Activated CD8-positive, alpha-beta memory T cell treated with anti-CD3 and anti-CD28 coated beads for 4 hours (primary cell): Measurements from ENCODE around the gene ITPK1.

Experiments
- DNase-seq, 2 donors: peaks; one replicate each; pipeline ENCODE4 v3.0.0-alpha.2; 2020; ENCODE audit warnings: low read depth in 2 of 2

ITPK1 gene

GRCh38 chr14:93061380-93062012 lies 54.2 kb downstream of the ITPK1 start:
- DNase-seq, result no peak

GRCh38 chr14:93060841-93061240 lies 54.9 kb downstream of the ITPK1 start:
- DNase-seq, result no peak

- DNase-seq, result no peak
These were observed 55.7 kb downstream of the ITPK1 start for GRCh38 chr14:93059917-93060545.

GRCh38 chr14:93059260-93059659 lies 56.5 kb downstream of the ITPK1 start:
- no peak for DNase-seq

GRCh38 chr14:93057586-93058280 lies 58.0 kb downstream of the ITPK1 start:
- DNase-seq, result no peak

- DNase-seq, result no peak
These were observed 58.7 kb downstream of the ITPK1 start for GRCh38 chr14:93056840-93057585.

GRCh38 chr14:93056166-93056839 lies 59.4 kb downstream of the ITPK1 start:
- no peak for DNase-seq

- DNase-seq, result no peak
These were observed 60.0 kb downstream of the ITPK1 start for GRCh38 chr14:93055651-93056115.

- DNase-seq, result no peak
These were observed 60.8 kb downstream of the ITPK1 start for GRCh38 chr14:93054876-93055275.

- no peak for DNase-seq
These were observed 61.7 kb downstream of the ITPK1 start for GRCh38 chr14:93054006-93054405.

GRCh38 chr14:93051600-93052546 lies 63.9 kb downstream of the ITPK1 start:
- DNase-seq, result no peak

GRCh38 chr14:93050761-93051160 lies 65.0 kb downstream of the ITPK1 start:
- no peak for DNase-seq

GRCh38 chr14:93049867-93050331 lies 65.8 kb downstream of the ITPK1 start:
- DNase-seq, result no peak

- no peak for DNase-seq
These were observed 66.4 kb downstream of the ITPK1 start for GRCh38 chr14:93049315-93049714.

GRCh38 chr14:93048843-93049242 lies 66.9 kb downstream of the ITPK1 start:
- DNase-seq, result no peak

- no peak for DNase-seq
These were observed 68.1 kb downstream of the ITPK1 start for GRCh38 chr14:93047661-93048060.

GRCh38 chr14:93047157-93047556 lies 68.6 kb downstream of the ITPK1 start:
- DNase-seq, result no peak

- DNase-seq, result no peak
These were observed 69.0 kb downstream of the ITPK1 start for GRCh38 chr14:93046705-93047050.

- no peak for DNase-seq
These were observed 69.6 kb downstream of the ITPK1 start for GRCh38 chr14:93045965-93046704.

GRCh38 chr14:93045211-93045674 lies 70.5 kb downstream of the ITPK1 start:
- DNase-seq, result no peak
